Thyroid gland (tissue), 4 donors: ENCODE data around the gene F2RL3.

ENCODE experiments used
- CTCF ChIP-seq, 6 experiments: fragments of 200-600 bp in 3 of 6; fragments of 450-650 bp in 3 of 6; sonication (generic) in 3 of 6; IDR thresholded peaks; one replicate each; pipeline ENCODE4 v1.5.1; 2016 to 2019; ENCODE audit warnings: antibody characterized with exemption in 6 of 6, mild to moderate bottlenecking in 2 of 6, inconsistent platforms in 1 of 6, moderate library complexity in 1 of 6
- POLR2A ChIP-seq, 2 donors: fragments of 450-650 bp; IDR thresholded peaks; one replicate each; pipeline ENCODE4 v1.6.1; 2017; ENCODE audit warnings: antibody characterized with exemption in 2 of 2, mild to moderate bottlenecking in 2 of 2, moderate library complexity in 1 of 2

- TF ChIP-seq CTCF (IDR thresholded peaks at IDR 0.05) (no peak), POLR2A (IDR thresholded peaks at IDR 0.05) (no peak)
Observed at GRCh38 chr19:16851031-16851712, 37.6 kb upstream of the F2RL3 start.
